Sciatic nerve (tissue), 2 donors: ENCODE data around the gene CHDH. TPM values are rescaled to one million over a fixed set of nuclear protein-coding genes. Genes with fewer than 3 reads are reported as not detected.

Experiments used
- ATAC-seq: fragments of 200-7000 bp; cut with Tn5 transposase; one replicate; pipeline ENCODE4 v1.9.1; 2020; ENCODE audit warnings: mild to moderate bottlenecking, moderate library complexity
- DNase-seq: peaks from one replicate; pipeline ENCODE4 v3.0.0-alpha.2; 2020; ENCODE audit warnings: low spot score
- intact Hi-C: fragments of 100-400 bp; cut with DNase I; formaldehyde crosslinking; loops from one replicate; pipeline ENCODE4 v1.14.2; 2022
- total RNA-seq: library from RNA; stranded (reverse); fragmentation: NEBNext Ultra II Directional; extraction: Animal tissue kit (Norgen Biotek cat#: 25700); gene quantifications from one replicate; pipeline ENCODE4 v1.2.1, GENCODE V29; 2021
- donor health status: DM: no; HTN: no; CAD: no.
- donor health status: DM: no; HTN: no; CAD: no.

CHDH gene
- total RNA-seq, 1 donor from 2014 or later, result 7.3 TPM

GRCh38 chr3:53858096-53858741, 12.0 kb upstream of the CHDH start:
- DNase-seq, result no peak
- intact Hi-C loops, result no loop called here
- ATAC-seq, result no peak

- no peak for ATAC-seq
- intact Hi-C loops, result no loop called here
- no peak for DNase-seq
These were observed 10.7 kb upstream of the CHDH start for GRCh38 chr3:53856964-53857363.

- ATAC-seq (no peak), DNase-seq (no peak)
- intact Hi-C loops, result no loop called here
These were observed 4.7 kb upstream of the CHDH start for GRCh38 chr3:53850895-53851294.

- intact Hi-C loops, result no loop called here
- no peak for DNase-seq
- no peak for ATAC-seq
These were observed 3.7 kb upstream of the CHDH start for GRCh38 chr3:53849916-53850315.

GRCh38 chr3:53846851-53847155, 584 bp upstream of the CHDH start:
- DNase-seq, result no peak
- ATAC-seq, result no peak
- intact Hi-C loops, result no loop called here

- intact Hi-C loops, result no loop called here
- no peak for ATAC-seq
- no peak for DNase-seq
These were observed 412 bp downstream of the CHDH start for GRCh38 chr3:53845881-53846133.

GRCh38 chr3:53845103-53845880, 927 bp downstream of the CHDH start:
- intact Hi-C loops, result no loop called here
- ATAC-seq (peak; percentile 57), DNase-seq (peak; percentile 77)

GRCh38 chr3:53844262-53845102, 1.7 kb downstream of the CHDH start:
- ATAC-seq (no peak), DNase-seq (no peak)
- intact Hi-C loops, result no loop called here

- peak; percentile 37 for ATAC-seq
- DNase-seq, result no peak
- intact Hi-C loops, result no loop called here
These were observed 2.7 kb downstream of the CHDH start for GRCh38 chr3:53843195-53844177.

- peak; percentile 82 for ATAC-seq
- intact Hi-C loops, result no loop called here
- DNase-seq, result peak; percentile 80
These were observed 3.6 kb downstream of the CHDH start for GRCh38 chr3:53842436-53843194.

- DNase-seq (no peak), ATAC-seq (no peak)
- intact Hi-C loops, result no loop called here
These were observed 4.9 kb downstream of the CHDH start for GRCh38 chr3:53841296-53841695.

GRCh38 chr3:53837331-53837730, 8.9 kb downstream of the CHDH start:
- ATAC-seq (no peak), DNase-seq (no peak)
- intact Hi-C loops, result no loop called here

GRCh38 chr3:53836084-53836872, 9.9 kb downstream of the CHDH start:
- DNase-seq, result no peak
- ATAC-seq, result no peak
- intact Hi-C loops, result no loop called here

- intact Hi-C loops, result no loop called here
- ATAC-seq (no peak), DNase-seq (no peak)
These were observed 11.0 kb downstream of the CHDH start for GRCh38 chr3:53835257-53835656.

- DNase-seq (no peak), ATAC-seq (no peak)
- intact Hi-C loops, result no loop called here
These were observed 11.7 kb downstream of the CHDH start for GRCh38 chr3:53834429-53835095.

GRCh38 chr3:53833700-53834099, 12.5 kb downstream of the CHDH start:
- ATAC-seq (no peak), DNase-seq (no peak)
- intact Hi-C loops, result no loop called here

GRCh38 chr3:53833053-53833645, 13.1 kb downstream of the CHDH start:
- DNase-seq, result no peak
- ATAC-seq, result no peak
- intact Hi-C loops, result no loop called here
